Hepatic stellate cell (primary cell): ENCODE results near the gene ALDH1L1.

Experiments
- DNase-seq: peaks from one replicate; pipeline ENCODE4 v3.0.0; 2011; ENCODE audit warnings: low spot score

The ALDH1L1 gene

GRCh38 chr3:126194713-126195305, 14.4 kb upstream of the ALDH1L1 start:
- no peak for DNase-seq

- DNase-seq = no peak
Observed at GRCh38 chr3:126191246-126191645, 10.9 kb upstream of the ALDH1L1 start.

GRCh38 chr3:126187920-126188319, 7.5 kb upstream of the ALDH1L1 start:
- DNase-seq = no peak

- DNase-seq = no peak
Observed at GRCh38 chr3:126186749-126187148, 6.4 kb upstream of the ALDH1L1 start.

GRCh38 chr3:126186271-126186670, 5.9 kb upstream of the ALDH1L1 start:
- no peak for DNase-seq

- DNase-seq = no peak
Observed at GRCh38 chr3:126184465-126185000, 4.1 kb upstream of the ALDH1L1 start.

- DNase-seq = no peak
Observed at GRCh38 chr3:126181398-126181725, 976 bp upstream of the ALDH1L1 start.

- DNase-seq = no peak
Observed at GRCh38 chr3:126179825-126180476, 435 bp downstream of the ALDH1L1 start.

GRCh38 chr3:126170073-126170777, 10.2 kb downstream of the ALDH1L1 start:
- no peak for DNase-seq

- no peak for DNase-seq
Observed at GRCh38 chr3:126167566-126167965, 12.8 kb downstream of the ALDH1L1 start.

GRCh38 chr3:126166009-126166408, 14.4 kb downstream of the ALDH1L1 start:
- DNase-seq = no peak

- DNase-seq = no peak
Observed at GRCh38 chr3:126161309-126161708, 19.1 kb downstream of the ALDH1L1 start.

GRCh38 chr3:126160243-126161210, 19.9 kb downstream of the ALDH1L1 start:
- no peak for DNase-seq

- DNase-seq = no peak
Observed at GRCh38 chr3:126159476-126159875, 20.9 kb downstream of the ALDH1L1 start.

- DNase-seq = no peak
Observed at GRCh38 chr3:126158912-126159454, 21.4 kb downstream of the ALDH1L1 start.

- no peak for DNase-seq
Observed at GRCh38 chr3:126158016-126158911, 22.1 kb downstream of the ALDH1L1 start.

- no peak for DNase-seq
Observed at GRCh38 chr3:126157083-126157768, 23.2 kb downstream of the ALDH1L1 start.

- peak; percentile 64 for DNase-seq
Observed at GRCh38 chr3:126156468-126156867, 23.9 kb downstream of the ALDH1L1 start.

GRCh38 chr3:126155819-126156218, 24.6 kb downstream of the ALDH1L1 start:
- DNase-seq = no peak

GRCh38 chr3:126155280-126155640, 25.1 kb downstream of the ALDH1L1 start:
- DNase-seq = peak; percentile 0
